HL-60/S4 treated with phorbol 12-myristate 13-acetate at 8.2 ng/mL for 4 days and 3 days (cell line): ENCODE data around the gene NCOA3.
"Not testable (repeated sequence)": the region's sequence is repeated elsewhere in the genome, so short reads cannot be mapped to it uniquely, and the experiment has no call there.

ENCODE experiments used
- in situ Hi-C: fragments of 300-500 bp; cut with MboI; formaldehyde crosslinking; loops from 2 replicates; pipeline ENCODE4 v1.15.0; 2022; ENCODE audit warnings: low sequenced_read_pairs

The NCOA3 gene

DNA sequence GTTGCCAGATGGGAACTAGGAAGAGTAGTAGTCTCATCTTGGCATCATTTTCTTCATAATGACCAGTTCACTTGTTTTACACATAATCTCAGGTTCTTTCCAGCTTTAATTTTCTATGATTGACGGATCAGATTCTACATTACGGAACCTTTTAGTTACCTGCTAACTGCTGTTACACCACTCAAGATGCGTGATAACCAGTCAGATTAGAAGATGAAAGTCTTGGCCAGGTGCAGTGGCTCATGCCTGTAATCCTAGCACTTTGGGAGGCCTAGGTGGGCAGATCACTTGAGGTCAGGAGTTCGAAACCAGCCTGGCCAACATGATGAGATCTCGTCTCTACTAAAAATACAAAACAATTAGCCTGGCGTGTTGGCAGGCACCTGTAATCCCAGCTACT, 92.5 kb downstream of the NCOA3 start:
- in situ Hi-C loops: no loop called here

DNA sequence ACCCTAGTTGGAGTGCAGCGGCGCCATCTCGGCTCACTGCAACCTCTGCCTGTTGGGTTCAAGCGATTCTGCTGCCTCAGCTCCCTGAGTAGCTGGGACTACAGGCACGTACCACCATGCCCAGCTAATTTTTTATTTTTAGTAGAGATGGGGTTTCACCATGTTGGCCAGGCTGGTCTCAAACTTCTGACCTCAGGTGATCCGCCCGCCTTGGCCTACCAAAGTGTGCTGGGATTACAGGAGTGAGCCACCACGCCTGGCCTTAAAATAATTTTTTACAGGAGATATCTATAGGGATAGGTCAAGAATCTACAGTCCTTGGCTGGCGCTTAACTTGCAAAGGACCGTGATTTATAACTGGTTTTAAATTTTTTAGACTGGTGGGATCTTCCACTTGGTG, 93.5 kb downstream of the NCOA3 start:
- in situ Hi-C loops: not testable (repeated sequence)

DNA sequence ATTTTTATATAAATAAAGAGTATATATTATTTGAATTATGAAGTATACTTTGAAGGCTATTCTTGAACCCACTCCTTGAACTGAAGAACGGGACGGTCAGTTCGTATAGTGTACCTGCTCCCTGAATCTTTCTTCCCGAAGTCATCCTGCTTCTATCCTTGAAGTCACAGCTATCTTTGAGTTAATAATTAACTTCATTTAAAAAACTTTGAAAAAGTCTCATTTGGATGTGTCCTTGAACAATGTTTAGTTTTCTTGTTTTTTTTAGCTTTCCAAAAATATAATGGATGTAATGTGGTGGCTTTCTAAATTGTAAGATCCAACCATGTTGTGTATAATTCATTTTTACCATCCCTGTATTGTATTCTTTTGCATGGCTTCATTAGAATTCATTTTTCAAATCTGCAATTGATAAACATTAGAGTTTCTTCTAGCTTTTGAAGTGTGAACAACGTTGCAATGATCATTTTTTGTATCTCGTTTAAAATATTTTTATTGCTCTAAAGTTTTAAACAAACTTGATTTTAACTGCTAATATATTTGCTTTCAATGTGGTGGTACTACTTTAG, 94.4 kb downstream of the NCOA3 start:
- in situ Hi-C loops: no loop called here

DNA sequence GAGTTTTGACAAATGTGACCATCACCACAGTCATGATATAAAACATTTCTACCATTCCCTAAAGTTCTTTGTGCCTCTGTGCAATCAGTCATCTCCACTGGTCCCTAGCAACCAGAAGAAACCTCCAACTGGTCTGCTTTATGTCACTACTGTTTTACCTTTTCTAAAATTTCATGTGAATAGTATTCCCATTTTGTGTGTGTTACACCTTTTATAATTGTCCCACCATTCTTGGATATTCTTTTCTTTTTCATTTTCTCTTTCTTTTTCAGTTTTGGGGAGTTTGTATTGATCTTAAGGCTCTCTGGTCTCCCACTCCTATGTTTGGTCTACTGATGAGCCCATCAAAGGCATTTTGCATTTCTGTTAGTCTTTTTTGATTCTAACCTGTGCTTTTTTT, 95.4 kb downstream of the NCOA3 start:
- in situ Hi-C loops: no loop called here

DNA sequence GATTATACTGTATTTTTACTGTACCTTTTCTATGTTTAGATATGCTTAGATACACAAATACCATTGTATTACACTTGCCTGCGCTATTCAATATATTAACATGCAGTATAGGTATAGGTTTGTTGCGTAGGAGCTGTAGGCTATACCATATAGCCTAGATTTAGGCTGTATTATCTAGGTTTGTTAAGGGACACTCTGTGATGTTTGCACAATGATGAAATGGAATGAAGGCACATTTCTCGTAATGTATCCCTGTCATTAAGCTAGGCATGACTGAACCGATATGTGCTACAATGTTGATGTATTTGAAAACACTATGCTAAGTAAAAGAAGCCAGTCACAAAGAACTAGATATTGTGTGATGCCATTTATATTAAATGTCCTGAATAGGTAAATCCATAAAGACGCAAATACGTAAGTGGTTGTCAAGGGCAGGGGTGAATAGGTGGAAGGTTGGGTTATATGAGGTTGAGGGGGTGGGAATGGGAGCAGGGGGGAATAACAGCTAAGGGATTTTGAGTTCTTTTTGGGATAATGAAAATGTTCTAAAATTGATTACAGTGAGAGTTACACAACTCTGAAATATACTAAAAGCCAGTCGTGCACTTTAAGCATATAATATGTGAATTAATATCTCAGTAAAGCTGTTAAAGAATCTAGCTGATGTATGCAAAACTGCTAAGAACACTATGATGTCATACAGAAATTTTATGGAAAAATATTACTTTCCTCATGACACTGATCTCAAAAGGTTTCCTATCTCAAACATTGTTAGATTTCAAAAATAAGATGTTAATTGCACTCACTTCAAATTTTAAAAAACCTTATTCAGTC, 97.4 kb downstream of the NCOA3 start:
- in situ Hi-C loops: no loop called here

DNA sequence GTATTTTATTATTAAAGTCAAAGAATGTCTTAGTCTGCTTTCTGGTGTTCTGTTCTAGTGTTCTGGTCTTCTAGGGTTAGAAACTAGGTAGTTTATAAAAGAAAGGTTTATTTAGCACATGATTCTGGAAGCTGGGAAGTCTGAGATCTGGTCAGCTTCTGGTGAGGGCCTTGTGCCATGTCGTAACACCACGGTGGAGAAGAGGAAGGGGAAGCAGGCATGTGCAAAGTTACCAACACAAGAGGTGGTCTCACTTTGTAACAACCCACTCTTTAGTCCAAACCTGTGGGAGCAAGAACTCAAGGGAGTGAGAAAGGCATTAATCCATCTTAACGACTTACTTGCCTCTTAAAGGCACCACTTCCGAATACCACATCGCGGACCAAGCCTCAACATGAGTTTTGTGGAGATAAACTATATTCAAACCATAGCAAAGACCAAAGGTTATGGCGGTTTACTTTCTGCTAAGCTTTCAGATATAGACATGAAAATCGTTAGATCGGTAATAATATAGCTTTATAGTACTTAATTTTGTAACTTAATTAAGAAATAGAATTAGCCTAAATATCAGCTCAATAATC, 99.4 kb downstream of the NCOA3 start:
- in situ Hi-C loops: no loop called here

DNA sequence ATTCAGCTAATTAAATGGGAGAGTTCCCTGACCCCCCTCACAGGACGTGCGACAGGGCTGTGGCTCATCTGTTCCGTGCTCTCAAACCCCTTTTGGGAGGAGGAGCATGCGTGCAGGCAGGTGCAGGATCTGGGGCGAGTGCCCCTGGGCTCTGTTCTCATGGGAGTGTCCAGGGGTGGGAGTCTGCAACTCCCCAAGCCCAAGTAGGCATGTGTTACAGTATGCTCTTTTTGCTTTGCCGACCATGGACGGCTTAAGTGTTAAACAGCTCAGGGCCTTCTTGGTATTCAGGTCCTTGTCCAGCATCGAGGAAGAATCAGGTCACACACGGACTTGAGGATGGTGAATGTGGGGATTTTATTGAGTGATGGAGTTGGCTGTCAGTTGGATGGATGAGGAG, 101.6 kb downstream of the NCOA3 start:
- in situ Hi-C loops: no loop called here

DNA sequence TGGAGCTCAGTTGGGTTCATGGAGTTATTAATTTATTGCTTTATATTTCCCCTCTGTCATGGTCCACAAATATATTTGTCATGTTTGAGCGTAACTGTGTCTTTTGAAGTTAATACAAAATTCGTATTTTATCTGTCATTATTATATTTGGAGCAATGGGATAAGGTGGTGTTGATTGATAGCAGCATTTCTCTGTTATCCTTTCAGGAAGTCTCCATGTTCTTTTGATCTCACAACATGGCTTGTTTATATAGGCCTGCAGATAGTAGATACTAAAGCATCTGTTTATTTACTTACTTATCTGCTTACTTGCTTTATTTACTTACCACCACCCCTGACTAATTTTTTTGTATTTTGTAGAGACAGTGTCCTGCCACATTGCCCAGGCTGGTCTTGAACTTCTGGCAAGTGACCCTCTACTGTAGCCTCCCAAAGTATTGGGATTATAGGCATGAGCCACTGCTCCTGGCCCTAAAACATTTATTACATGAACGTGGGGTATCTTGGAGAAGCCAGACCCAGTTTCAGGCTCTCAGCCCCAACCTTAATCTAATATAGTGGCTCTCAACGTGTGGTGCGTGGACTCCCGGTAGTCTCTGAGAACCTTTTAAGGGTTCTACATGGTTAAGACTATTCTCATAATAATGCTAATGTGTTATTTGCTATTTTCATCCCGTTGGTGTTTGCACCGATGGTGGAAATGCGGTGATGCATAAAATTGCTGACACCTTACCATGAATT, 104.2 kb downstream of the NCOA3 start:
- in situ Hi-C loops: no loop called here

DNA sequence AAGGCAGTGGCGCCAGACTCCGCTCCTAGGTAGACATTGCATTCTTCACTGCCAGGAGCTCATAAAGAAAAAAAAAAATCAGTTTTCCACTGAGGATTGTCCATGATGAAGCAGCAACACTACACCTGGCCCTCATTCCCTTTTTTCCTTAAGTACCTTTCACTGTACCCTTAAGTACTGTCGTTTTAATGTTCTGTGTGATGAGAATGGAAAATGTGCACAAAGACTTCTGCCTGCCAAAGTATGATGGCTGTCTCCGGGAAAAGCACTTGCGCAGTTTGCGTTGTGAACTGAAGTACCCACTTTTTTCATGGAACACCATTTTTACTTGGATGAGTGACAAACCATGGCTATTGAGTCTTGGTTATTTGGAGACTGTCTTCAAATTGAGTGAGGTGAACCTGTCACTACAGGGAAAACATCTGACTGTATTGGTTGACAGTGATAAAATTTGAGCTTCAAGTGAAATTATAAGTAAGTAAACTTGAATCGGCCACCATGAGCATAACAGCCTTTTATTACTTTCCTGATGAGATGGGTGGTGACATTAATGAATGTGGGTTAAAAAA, 104.8 kb downstream of the NCOA3 start:
- in situ Hi-C loops: no loop called here

DNA sequence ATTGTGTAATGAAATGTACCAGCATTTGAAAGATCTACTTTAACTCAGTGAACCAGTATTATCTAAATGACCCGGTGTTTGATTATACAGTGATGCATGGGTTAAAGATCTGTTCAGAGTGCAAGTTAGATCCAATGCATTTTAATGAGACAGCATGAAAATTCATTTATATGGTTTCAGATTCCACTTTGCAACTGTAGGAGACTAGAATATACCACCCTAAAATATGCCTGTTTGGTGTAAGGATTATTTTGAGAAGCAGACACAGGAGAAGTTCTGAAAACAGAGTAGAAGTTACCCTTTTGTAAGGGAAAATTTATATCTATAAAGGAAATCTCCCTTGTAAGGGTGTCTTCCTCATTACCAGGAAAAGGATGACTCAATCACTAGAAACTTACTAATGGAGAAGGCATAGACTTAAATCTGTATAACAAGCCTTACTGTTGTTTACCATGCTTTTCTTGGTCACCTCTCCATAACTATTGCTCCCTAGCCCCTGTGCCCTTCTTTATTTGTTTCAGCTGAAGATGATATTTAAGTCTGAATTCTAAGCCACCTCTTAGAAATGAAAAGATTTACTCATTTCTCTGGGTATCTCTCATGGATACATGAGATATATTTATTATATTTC, 105.4 kb downstream of the NCOA3 start:
- in situ Hi-C loops: no loop called here

DNA sequence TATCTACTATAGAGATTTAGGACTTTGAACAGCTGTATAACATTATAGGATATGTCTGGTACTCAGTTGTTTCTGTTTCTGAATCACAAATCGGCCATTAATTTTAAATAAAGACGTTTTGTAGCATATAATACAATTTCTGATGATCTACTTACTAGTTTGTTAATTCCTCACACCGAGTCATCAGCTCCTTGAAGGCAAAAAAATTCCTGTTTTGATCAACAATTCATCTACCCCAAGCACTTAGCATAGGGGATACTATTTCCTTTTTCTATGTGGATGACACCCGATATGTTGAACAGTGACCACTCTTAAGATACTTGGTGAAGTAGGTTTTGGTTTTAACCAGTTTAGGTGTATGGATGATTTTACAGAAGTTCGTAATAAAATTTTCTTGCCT, 107.3 kb downstream of the NCOA3 start:
- in situ Hi-C loops: no loop called here

DNA sequence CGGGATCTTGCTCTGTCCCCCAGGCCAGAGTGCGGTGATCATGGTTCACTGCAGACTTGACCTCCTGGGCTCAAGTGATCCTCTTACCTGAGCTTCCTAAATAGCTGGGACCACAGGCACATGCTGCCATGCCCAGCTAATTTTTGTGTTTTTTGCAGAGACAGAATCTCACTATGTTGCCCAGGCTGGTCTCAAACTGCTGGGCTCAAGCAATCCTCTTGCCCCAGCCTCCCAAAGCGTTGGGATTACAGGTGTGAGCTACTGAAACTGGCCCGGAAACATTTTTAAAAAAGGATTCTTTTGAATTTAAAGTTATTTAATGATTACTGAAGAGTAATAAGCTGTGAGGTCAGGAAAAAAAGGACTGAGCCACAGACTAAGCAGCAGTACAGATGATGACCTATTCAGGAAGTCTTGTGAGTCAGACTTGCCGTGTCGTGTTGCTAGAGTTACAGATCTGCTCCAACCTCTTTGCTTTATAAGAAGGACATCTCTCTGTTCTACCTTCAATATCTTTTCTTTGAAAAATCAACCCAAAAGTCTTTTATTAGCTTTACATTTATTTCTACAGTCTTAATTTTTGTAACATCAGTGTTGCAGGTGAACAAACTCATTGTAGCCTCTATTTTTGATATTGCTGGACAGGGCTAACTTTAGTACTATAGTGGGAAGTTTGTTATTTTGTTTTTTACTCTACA, 108.7 kb downstream of the NCOA3 start:
- in situ Hi-C loops: no loop called here

DNA sequence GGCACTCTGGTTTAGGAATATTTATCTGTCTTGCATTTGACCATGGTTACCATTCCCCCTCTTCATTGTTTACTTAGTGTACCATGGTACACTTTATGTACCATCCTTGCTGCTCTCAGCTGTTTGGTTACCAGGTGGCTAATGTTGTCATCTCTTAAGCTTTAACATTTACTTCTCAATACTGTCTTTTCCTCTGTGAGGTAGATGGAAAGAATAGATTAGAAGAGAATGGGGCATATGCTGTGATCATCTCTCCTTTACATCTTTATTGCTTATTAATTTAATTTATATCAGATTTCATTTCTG, 109.2 kb downstream of the NCOA3 start:
- in situ Hi-C loops: no loop called here

DNA sequence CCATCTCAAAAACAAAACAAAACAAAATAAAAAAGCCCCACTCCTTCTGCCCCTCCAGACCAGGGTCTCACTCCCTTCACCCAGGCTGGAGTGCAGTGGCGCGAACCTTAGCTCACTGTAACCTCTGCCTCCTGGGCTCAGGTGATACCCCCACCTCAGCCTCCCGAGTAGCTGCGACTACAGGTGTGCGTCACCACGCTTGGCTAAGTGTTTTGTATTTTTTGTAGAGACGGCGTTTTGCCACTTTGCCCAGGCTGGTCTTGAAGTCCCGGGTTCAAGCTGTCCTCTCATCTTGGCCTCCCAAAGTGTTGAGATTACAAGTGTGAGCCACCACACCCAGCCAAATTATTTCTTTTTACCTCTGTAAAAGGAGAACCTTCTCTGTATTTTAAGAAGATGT, 110.1 kb downstream of the NCOA3 start:
- in situ Hi-C loops: no loop called here

DNA sequence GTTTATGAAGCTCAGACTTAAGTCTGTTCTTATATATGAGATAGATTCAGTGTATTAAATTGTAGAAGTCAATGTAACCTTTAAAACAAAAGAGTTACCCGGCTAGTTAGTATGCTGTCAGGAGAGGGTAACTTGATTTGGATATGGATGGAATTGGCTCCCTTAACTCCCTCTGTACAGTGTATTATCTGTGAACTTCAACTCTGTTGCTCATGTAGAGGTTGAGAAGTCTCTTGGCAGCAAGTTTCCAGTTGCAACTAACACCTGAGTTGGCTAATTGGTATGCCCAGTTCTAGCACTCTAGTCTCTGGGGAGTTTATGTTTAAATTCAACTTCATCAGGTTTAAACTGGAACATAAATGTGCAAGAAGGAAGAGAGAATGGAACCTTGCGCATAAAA, 111.0 kb downstream of the NCOA3 start:
- in situ Hi-C loops: no loop called here

DNA sequence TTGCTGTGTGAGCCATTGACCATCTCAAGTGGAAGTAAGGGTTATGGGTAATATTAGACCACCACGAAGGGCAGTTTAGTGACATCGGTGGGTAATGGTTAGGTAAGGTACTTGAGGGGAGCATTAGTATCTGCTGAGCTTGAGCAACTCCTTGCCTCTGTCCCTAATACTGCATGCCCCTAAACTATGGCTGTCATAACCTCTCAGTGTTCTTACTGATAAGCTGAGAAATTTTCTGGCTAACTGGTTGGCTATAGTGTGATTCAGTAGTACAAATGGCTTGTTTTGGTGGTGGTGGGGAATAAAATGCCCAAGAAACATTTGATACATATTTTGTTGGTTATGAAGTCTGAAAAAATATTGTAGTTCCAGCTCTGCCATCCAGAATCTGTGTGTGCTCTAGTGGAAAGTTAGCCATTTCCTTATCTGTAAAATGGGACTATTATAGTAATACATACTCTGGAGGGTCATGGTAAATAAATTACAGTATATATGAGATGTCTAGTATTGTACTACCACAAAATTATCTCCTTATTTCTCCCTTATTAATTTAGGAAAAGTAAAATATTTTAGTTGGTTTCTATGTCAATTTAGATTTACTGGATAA, 113.1 kb downstream of the NCOA3 start:
- in situ Hi-C loops: no loop called here

DNA sequence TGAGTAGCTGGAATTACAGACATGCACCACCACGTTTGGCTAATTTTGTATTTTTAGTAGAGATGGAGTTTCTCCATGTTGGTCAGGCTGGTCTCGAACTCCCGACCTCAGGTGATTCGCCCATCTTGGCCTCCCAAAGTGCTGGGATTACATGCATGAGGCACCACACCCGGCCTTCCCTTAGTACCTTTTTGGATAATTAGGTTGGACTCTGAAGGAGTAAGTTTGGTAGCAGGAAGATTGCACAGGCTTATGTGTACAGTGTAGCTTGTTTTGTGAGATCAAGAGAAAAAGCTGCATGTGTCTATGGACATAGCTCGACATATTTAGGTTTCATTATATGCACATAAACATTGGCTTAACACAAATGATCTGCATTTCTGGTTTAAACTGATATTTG, 116.8 kb downstream of the NCOA3 start:
- in situ Hi-C loops: no loop called here

DNA sequence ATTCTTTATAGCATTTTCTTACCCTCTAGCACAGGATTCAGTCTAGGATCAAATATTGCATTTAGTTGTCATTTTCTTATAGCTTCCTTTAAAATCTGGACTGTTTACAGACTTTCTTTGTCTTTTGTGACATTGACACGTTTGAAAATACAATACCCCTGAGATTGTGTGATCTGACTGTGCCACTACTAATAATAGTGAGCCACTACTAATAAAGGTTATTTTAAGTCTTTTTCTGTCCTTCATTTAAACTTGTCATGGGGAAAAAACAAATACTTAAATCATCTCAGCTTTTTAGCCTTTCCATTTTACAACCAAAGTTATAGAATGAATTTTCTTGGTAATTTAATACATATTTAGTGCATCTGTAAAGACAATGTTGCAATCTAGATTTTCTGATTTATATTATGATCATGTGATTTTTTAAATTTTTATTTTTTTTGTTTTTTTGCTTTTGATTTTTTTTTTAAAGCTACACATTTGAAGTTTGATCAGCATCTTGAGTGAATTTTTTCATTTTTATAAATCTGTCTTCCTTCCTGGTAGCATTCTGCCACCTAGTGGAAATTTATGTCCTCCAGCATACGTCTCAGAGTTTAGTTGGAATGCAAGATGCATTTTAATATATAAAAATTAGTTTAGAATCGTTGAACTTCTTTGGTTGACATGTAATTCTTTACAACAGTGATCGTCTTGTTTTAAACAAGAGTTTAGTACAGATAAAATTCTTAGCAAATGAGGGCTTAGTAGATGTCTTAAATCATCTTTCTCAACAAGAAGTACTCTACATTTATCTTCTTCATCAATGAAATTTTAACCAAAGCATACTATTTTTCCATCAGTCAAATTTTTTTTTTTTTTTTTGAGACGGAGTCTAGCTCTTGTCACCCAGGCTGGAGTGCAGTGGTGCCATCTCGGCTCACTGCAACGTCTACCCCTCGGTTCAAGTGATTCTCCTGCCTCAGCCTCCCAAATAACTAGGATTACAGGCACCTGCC, 119.4 kb downstream of the NCOA3 start:
- in situ Hi-C loops: no loop called here

DNA sequence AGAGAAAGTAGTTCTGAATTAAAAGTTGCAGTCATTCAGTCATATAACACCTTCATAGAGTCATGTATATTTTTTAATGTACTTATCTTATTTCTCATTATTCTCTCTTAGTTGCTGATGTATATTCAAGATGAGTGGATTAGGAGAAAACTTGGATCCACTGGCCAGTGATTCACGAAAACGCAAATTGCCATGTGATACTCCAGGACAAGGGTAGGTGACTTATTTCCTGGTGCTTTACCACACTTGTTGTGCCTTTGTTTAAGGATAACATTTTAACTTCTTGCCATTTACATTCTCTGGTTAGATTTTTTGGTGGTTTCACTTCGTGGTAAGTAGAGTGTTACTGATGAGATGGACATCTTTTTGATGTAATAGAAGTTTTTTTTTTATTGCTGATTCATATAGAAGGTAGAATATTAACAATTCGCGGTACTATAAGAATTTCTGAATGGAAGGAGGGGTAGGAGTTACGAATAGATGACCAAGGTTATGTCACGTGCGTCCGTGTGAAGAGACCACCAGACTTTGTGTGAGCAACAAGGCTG, 120.5 kb downstream of the NCOA3 start:
- in situ Hi-C loops: no loop called here
